ENCODE data around the gene APOL1. TPM values are rescaled to one million over a fixed set of nuclear protein-coding genes. Genes with fewer than 3 reads are reported as not detected.

The APOL1 gene
- total and polyA plus RNA-seq, 2 donors (not counting 1 experiment from before 2014, with no cell fraction given): 3.3 to 11.2 TPM

GRCh38 chr22:36234213-36234612, 18.7 kb upstream of the APOL1 start:
- Histone ChIP-seq H3K4me3 (ENCODE audit: control extremely low read depth in 1 of 5, extremely low read depth in 1 of 5, insufficient read depth in 1 of 5, low read depth in 2 of 5, low read length in 4 of 5) (no peak overlapping the region), H3K4me1 (ENCODE audit: control insufficient read depth in 2 of 2, insufficient read depth in 2 of 2, low read length in 2 of 2) (peaks cover 27 to 35% of the 10 kb centered on the region in 2 donors), H3K36me3 (replicated peaks in 1 of 2; ENCODE audit: control extremely low read depth in 1 of 2, control insufficient read depth in 1 of 2, extremely low read depth in 1 of 2, insufficient read depth in 2 of 2, low read length in 1 of 2) (peaks cover 0 to 36% of the 10 kb centered on the region in 2 experiments), H3K9ac (ENCODE audit: low read length) (no peak overlapping the region), H3K27ac (ENCODE audit: low read length in 2 of 2) (no peak overlapping the region), H4K20me1 (ENCODE audit: control insufficient read depth, insufficient read depth, low read length, poor library complexity, severe bottlenecking) (no peaks in the 10 kb centered on the region), H3K4me2 (replicated peaks; ENCODE audit: low read depth, low read length, poor library complexity, severe bottlenecking) (no peak overlapping the region), H2AFZ (ENCODE audit: insufficient read depth, low read depth, low read length, poor library complexity, severe bottlenecking) (no peak overlapping the region), H3K9me3 (ENCODE audit: control extremely low read depth in 1 of 3, control insufficient read depth in 2 of 3, insufficient read depth in 1 of 3, low read length in 2 of 3) (no peaks in the 10 kb centered on the region), H3K79me2 (ENCODE audit: control insufficient read depth, insufficient read depth, low read length) (peaks cover 28% of the 10 kb centered on the region), H3K27me3 (replicated peaks in 1 of 4; ENCODE audit: control extremely low read depth in 1 of 4, control insufficient read depth in 3 of 4, insufficient read depth in 4 of 4, low read length in 3 of 4) (no peaks in the 10 kb centered on the region)
- no peaks in the 10 kb centered on the region for H3K9me3 Mint-ChIP-seq (ENCODE audit: insufficient read depth)
- intact Hi-C loops (cut with micrococcal nuclease): no loop called here
- H3K27me3 Mint-ChIP-seq: no peaks in the 10 kb centered on the region
- ATAC-seq (ENCODE audit: low read depth): no peak
- POLR2A ChIA-PET: no interaction called here
- no peak for TF ChIP-seq CTCF (IDR thresholded peaks at IDR 0.05)
- no peak for TF ChIP-seq EZH2 (IDR thresholded peaks at IDR 0.05; ENCODE audit: borderline replicate concordance, insufficient read depth, low read depth, low read length, poor library complexity, severe bottlenecking)
- no CpG with 5 or more reads among the region's 2 CpGs for WGBS (ENCODE audit: insufficient coverage)
- no peak overlapping the region for H3K27ac Mint-ChIP-seq
- no peak for DNase-seq
- H3K4me1 Mint-ChIP-seq: peaks cover 54% of the 10 kb centered on the region
- CTCF ChIA-PET: interaction anchor here (1.1 kb wide), 1 partner anchor 168 kb away, joined by 4 read pairs; no protein-coding TSS in a partner anchor
- H3K4me3 Mint-ChIP-seq: no peak overlapping the region

GRCh38 chr22:36234919-36235318, 18.0 kb upstream of the APOL1 start:
- H3K27ac Mint-ChIP-seq: no peak overlapping the region
- Histone ChIP-seq H3K4me1 (ENCODE audit: control insufficient read depth in 2 of 2, insufficient read depth in 2 of 2, low read length in 2 of 2) (peaks cover 30 to 39% of the 10 kb centered on the region in 2 donors), H3K4me3 (ENCODE audit: control extremely low read depth in 1 of 5, extremely low read depth in 1 of 5, insufficient read depth in 1 of 5, low read depth in 2 of 5, low read length in 4 of 5) (no peak overlapping the region), H4K20me1 (ENCODE audit: control insufficient read depth, insufficient read depth, low read length, poor library complexity, severe bottlenecking) (no peaks in the 10 kb centered on the region), H3K36me3 (replicated peaks in 1 of 2; ENCODE audit: control extremely low read depth in 1 of 2, control insufficient read depth in 1 of 2, extremely low read depth in 1 of 2, insufficient read depth in 2 of 2, low read length in 1 of 2) (peaks cover 0 to 35% of the 10 kb centered on the region in 2 experiments), H3K9me3 (ENCODE audit: control extremely low read depth in 1 of 3, control insufficient read depth in 2 of 3, insufficient read depth in 1 of 3, low read length in 2 of 3) (no peaks in the 10 kb centered on the region), H3K4me2 (replicated peaks; ENCODE audit: low read depth, low read length, poor library complexity, severe bottlenecking) (no peak overlapping the region), H3K27me3 (replicated peaks in 1 of 4; ENCODE audit: control extremely low read depth in 1 of 4, control insufficient read depth in 3 of 4, insufficient read depth in 4 of 4, low read length in 3 of 4) (no peaks in the 10 kb centered on the region), H3K9ac (ENCODE audit: low read length) (no peak overlapping the region), H3K27ac (ENCODE audit: low read length in 2 of 2) (no peak overlapping the region), H2AFZ (ENCODE audit: insufficient read depth, low read depth, low read length, poor library complexity, severe bottlenecking) (no peak overlapping the region), H3K79me2 (ENCODE audit: control insufficient read depth, insufficient read depth, low read length) (peaks cover 30% of the 10 kb centered on the region)
- H3K27me3 Mint-ChIP-seq: no peaks in the 10 kb centered on the region
- intact Hi-C loops (cut with micrococcal nuclease): loop anchor here (5.0 kb wide), 1 partner anchor 42 kb away; no protein-coding TSS in a partner anchor
- WGBS (ENCODE audit: insufficient coverage): 100% methylated on average over 1 of the region's 2 CpGs
- no peaks in the 10 kb centered on the region for H3K9me3 Mint-ChIP-seq (ENCODE audit: insufficient read depth)
- ATAC-seq (ENCODE audit: low read depth) (no peak), DNase-seq (no peak)
- peaks cover 61% of the 10 kb centered on the region for H3K4me1 Mint-ChIP-seq
- TF ChIP-seq EZH2 (IDR thresholded peaks at IDR 0.05; ENCODE audit: borderline replicate concordance, insufficient read depth, low read depth, low read length, poor library complexity, severe bottlenecking) (no peak), CTCF (IDR thresholded peaks at IDR 0.05) (no peak)
- POLR2A ChIA-PET: no interaction called here
- no peak overlapping the region for H3K4me3 Mint-ChIP-seq
- CTCF ChIA-PET: interaction anchor here (1.1 kb wide), 1 partner anchor 169 kb away, joined by 4 read pairs; no protein-coding TSS in a partner anchor

Data from B cell (primary cell).